GM19372 (cell line): ENCODE measurements around the gene HELZ.
A peak's percentile ranks its signal among the peaks of the same experiment; 100 is the strongest.
"Not testable (repeated sequence)": the region's sequence is repeated elsewhere in the genome, so short reads cannot be mapped to it uniquely, and the experiment has no call there.

ENCODE experiments used
- ATAC-seq: cut with Tn5 transposase; IDR thresholded peaks from one replicate; pipeline ENCODE4 v1.9.1; 2021; ENCODE audit warnings: mild to moderate bottlenecking, low read depth, moderate library complexity; ENCODE audit not compliant: unreplicated experiment

Gene HELZ

GRCh38 chr17:67245073-67245693, at the start of gene HELZ:
TSS of gene HELZ (minus strand) at chr17:67245196. CDS start at chr17:67218804, 26,392 bp downstream.
- peak; percentile 54 for ATAC-seq

DNA sequence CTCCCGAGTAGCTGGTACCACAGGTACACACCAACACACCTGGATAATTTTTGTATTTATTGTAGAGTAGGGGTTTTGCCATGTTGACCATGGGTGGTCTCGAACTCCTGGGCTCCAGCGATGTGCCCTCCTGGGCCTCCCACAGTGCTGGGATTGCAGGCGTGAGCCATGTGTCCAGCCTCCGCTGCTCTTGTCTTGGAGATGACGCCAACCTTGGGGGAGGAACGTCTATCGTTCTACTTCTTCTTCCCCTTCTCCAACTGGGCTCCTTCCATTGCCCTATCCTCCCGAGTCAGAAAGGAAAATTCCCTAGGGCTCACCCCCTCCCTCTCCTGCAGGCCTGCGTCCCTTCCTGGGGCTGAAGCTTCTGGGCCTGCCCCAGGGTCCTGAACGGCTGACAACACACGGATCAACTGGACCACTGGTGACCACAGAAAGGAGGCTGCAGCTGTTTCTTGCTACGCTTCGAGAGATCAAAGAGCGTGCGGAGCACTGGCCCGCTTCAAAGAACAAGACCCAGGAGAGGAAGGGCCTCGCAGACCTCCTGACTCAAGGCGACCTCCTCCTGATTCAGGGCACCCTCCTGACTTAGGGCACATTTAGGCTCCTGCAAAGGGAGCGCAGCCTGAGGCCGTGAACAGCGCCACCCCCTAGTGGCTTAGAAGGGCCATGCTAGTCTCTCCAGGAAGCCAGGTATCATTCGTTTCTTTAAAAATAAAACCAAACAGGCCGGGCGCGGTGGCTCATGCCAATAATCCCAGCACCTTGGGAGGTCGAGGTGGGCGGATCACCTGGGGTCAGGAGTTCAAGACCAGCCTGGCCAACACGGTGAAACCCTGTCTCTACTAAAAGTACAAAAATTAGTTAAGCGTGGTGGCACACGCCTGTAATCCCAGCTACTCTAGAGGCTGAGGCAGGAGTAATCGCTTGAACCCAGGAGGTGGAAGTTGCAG, 48.5 kb upstream of the HELZ start:
- peak; percentile 94 for ATAC-seq

- ATAC-seq = no peak
Observed at GRCh38 chr17:67290711-67291291, 45.8 kb upstream of the HELZ start.

GRCh38 chr17:67290244-67290643, 45.2 kb upstream of the HELZ start:
- no peak for ATAC-seq

- ATAC-seq = no peak
Observed at GRCh38 chr17:67289181-67289876, 44.3 kb upstream of the HELZ start.

GRCh38 chr17:67286826-67287225, 41.8 kb upstream of the HELZ start:
- ATAC-seq = not testable (repeated sequence)

- ATAC-seq = no peak
Observed at GRCh38 chr17:67285360-67285759, 40.4 kb upstream of the HELZ start.

DNA sequence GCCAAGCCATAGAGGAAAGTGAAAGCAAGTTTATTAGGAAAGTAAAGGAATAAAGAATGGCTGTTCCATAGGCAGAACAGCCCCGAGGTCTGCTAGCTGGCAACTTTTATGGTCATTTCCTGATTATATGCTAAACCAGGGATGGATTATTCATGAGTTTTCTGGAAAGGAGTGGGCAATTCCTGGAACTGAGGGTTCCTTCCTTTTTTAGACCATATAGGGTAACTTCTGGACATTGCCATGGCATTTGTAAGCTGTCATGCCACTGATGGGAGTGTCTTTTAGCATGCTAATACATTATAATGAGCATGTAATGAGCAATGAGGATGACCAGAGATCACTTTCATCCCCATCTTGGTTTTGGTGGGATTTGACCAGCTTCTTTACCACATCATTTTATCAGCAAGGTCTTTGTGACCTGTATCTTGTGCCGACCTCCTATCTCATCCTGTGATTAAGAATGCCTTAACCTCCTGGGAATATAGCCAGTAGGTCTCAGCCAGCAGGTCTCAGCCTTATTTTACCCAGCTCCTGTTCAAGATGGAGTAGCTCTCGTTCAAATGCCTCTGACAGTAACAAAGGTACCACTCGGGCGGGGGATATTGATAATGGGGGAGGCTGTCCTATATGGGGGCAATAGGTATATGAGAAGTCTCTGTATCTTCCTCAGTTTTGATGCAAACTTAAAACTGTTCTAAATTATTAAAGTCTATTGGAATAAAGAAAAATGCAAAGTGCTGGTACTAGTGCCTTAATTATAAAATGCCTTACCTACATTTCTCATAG, 38.9 kb upstream of the HELZ start:
- ATAC-seq = no peak

GRCh38 chr17:67281743-67282142, 36.7 kb upstream of the HELZ start:
- no peak for ATAC-seq

DNA sequence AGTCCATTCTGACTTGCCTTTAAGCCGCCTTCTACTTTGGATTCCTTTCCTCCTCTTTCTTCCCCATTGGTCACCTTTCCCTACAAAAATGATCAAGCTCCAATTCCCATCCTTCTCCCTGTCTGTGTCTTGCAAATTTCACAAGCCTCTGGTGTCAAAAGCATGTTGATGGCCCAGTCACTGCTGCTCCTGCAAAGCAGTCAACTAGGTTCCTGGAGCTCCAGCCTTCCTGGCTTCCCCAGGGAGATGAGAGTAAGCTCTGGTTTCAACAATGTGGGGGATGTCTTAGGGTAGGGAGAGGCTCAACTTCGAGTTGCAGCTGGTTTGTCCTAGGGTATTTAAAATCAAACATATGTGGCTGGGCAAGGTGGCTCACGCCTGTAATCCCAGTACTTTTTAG, 36.1 kb upstream of the HELZ start:
- ATAC-seq = no peak

DNA sequence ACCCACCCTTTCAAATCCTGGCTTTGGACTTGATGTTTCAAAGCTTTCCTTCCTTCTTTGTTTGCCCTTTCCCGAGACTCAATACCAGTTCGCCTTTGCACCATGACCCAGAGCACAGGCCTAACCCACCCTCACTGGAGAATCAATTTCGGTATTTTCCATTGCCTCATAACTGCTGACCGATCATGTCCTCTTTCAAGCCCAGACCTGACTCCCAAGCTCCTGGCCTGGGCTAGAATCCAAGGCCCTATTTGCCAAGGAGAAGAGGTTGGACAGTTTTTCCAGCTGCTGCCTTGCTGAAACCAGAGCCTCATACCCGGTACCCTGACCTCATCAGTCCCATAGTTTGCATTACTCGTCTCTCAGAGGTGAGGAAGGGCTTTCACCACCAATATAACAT, 35.3 kb upstream of the HELZ start:
- no peak for ATAC-seq

GRCh38 chr17:67279115-67279514, 34.1 kb upstream of the HELZ start:
- no peak for ATAC-seq

DNA sequence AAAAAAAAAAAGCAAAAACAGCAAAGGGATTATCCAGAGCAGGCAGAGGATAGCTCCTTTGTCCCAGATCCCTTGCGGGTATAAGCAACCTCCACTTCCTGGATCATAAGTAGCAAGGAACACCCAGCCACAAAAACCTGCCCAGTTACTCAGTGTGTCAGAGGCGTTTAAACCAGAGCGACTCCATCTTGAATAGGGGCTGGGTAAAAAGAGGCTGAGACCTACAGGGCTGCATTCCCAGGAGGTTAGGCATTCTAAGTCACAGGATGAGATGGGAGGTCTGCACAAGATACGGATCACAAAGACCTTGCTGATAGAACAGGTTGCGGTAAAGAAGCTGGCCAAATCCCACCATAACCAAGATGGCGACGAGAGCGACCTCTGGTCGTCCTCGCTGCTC, 33.4 kb upstream of the HELZ start:
- ATAC-seq = no peak

- no peak for ATAC-seq
Observed at GRCh38 chr17:67276075-67276474, 31.1 kb upstream of the HELZ start.

DNA sequence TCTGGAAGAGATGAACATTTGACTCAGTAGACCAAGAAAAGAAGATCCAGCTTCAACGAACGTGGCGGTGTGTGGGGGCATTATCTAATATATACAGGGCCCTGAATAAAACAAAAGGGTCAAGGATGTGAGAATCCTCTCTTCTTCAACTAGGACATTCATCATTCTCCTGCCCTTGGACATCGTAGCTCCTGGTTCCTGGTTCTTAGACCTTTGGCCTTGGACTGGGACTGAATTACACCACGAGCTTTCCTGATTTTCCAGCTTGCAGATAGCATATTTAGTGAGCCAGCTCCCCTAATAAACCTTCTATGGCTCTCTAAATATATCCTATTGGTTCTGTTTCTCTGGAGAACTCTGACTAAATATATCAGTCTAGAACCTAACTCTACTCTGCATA, 29.5 kb upstream of the HELZ start:
- no peak for ATAC-seq

DNA sequence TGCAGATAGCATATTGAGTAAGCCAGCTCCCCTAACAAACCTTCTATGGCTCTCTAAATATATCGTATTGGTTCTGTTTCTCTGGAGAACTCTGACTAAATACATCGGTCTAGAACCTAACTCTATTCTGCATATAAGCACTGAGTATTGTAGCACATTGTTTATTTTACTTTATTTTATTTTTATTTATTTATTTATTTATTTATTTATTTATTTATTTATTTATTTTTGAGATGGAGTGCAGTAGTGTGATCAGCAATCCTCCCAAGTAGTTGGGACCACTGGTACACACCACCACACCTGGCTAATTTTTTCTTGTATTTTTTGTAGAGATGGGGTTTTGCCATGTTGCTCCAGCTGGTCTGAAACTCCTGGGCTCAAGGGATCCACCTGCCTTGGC, 28.9 kb upstream of the HELZ start:
- ATAC-seq = no peak

- no peak for ATAC-seq
Observed at GRCh38 chr17:67272312-67273047, 27.5 kb upstream of the HELZ start.

DNA sequence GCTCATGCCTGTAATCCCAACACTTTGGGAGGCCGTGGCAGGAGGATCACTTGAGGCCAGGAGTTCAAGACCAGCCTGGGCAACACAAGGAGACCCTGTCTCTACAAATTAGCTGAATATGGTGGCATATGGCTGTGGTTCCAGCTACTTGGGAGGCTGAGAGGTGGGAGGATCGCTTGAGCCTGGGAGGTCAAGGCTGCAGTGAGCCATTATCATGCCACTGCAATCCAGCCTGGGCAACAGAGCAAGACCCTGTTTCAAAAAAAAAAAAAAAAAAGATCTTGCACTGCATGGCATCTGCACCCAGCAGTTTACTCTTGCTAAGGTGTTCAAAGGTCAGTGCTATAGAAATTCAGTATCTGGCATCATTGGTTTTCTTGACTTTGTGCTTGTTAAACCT, 26.2 kb upstream of the HELZ start:
- ATAC-seq = not testable (repeated sequence)

DNA sequence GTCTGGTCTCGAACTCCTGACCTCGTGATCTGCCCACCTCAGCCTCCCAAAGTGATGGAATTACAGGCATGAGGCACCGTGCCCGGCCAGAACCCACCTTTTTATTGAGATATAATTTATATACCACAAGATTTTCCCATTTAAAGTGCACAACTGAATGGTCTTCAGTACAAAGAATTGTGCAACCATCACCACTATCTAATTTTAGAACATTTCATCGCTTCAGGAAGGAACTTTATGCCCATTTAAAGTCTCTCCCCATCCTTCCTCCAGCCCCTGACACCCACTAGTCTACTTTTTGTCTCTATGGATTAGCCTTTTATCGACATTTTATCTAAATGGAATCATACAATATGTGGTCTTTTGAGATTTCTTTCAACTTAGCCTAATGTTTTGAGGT, 25.4 kb upstream of the HELZ start:
- ATAC-seq = no peak
